Heart left ventricle (tissue), 16 donors: ENCODE measurements around the gene TRIM29. TPM values are rescaled to one million over a fixed set of nuclear protein-coding genes. Genes with fewer than 3 reads are reported as not detected.

ENCODE experiments used
- ATAC-seq, 4 donors: fragments of 200-7000 bp; cut with Tn5 transposase; one replicate each; pipeline ENCODE4 v1.9.1; 2020 to 2022; ENCODE audit warnings: moderate library complexity in 4 of 4, mild to moderate bottlenecking in 3 of 4, moderate number of reproducible peaks in 1 of 4
- DNase-seq, 5 donors: peaks; one replicate each; pipeline ENCODE4 v3.0.0-alpha.2; 2020
- H3K27ac ChIP-seq, 12 donors: fragments of 200-600 bp; sonication (generic) in 4 of 12; one replicate each; pipeline versions ENCODE4 v1.5.0 to v1.8.0; 2016 to 2022; ENCODE audit warnings: mild to moderate bottlenecking in 2 of 12
- H3K27me3 ChIP-seq, 9 donors: fragments of 200-600 bp; sonication (generic) in 2 of 9; one replicate each; pipeline versions ENCODE4 v1.5.1 to v1.8.0; 2016 to 2022; ENCODE audit warnings: mild to moderate bottlenecking in 3 of 9
- H3K36me3 ChIP-seq, 9 donors: fragments of 200-600 bp; sonication (generic) in 2 of 9; one replicate each; pipeline versions ENCODE4 v1.5.0 to v1.8.0; 2018 to 2022; ENCODE audit warnings: mild to moderate bottlenecking in 2 of 9
- H3K4me1 ChIP-seq, 12 donors: fragments of 200-600 bp; sonication (generic) in 4 of 12; one replicate each; pipeline versions ENCODE4 v1.5.0 to v1.8.0; 2016 to 2022; ENCODE audit warnings: mild to moderate bottlenecking in 3 of 12
- H3K4me3 ChIP-seq, 12 donors: fragments of 200-600 bp; sonication (generic) in 4 of 12; one replicate each; pipeline versions ENCODE4 v1.5.0 to v1.8.0; 2017 to 2022; ENCODE audit warnings: mild to moderate bottlenecking in 9 of 12, moderate library complexity in 4 of 12
- H3K9me3 ChIP-seq, 12 donors: fragments of 200-600 bp; sonication (generic) in 4 of 12; one replicate each; pipeline versions ENCODE4 v1.5.0 to v1.8.0; 2016 to 2022; ENCODE audit warnings: mild to moderate bottlenecking in 1 of 12
- CTCF ChIP-seq, 12 donors: fragments of 200-600 bp; sonication (generic) in 4 of 12; IDR thresholded peaks; one replicate each; pipeline versions ENCODE4 v1.5.0 to v1.8.0; 2018 to 2022; ENCODE audit warnings: antibody characterized with exemption in 12 of 12, mild to moderate bottlenecking in 5 of 12
- POLR2A ChIP-seq, 2 donors: fragments of 450-650 bp; IDR thresholded peaks; one replicate each; pipeline ENCODE4 v1.6.1; 2017; ENCODE audit warnings: antibody characterized with exemption in 2 of 2, mild to moderate bottlenecking in 2 of 2, moderate library complexity in 2 of 2
- whole genome bisulfite sequencing, 4 donors: extraction: QIAGEN DNeasy Blood & Tissue Kit in 2 of 4; methylation state at CpG; one replicate each; pipeline versions ENCODE4 v1.1.5 to v1.1.7; 2013 to 2018; 5-methylcytosine and 5-hydroxymethylcytosine counted together
- intact Hi-C, 10 donors: fragments of 100-400 bp; cut with DNase I; formaldehyde crosslinking; loops; one replicate each; pipeline versions ENCODE4 v1.11.1 to v1.14.2; 2022
- polyA plus RNA-seq, 2 donors: library from polyadenylated mRNA; stranded (reverse); fragments of 200-250 nt; gene quantifications; one replicate each; pipeline ENCODE4 v1.2.3, GENCODE V29; 2013
- total RNA-seq, 9 donors: library from RNA; depleted of rRNA in 2 of 9; stranded (reverse); fragments of >200 nt in 2 of 9; fragmentation: NEBNext Ultra II Directional in 3 of 9; extraction: Animal tissue kit (Norgen Biotek cat#: 25700) in 3 of 9; gene quantifications; one replicate each; pipeline versions ENCODE4 v1.1.0 to v1.2.4, GENCODE V29; 2016 to 2023
- donor health status: ischemic (EF 13 %, LVEDD 7.1; RV severe dilation, severe dysfunction).
- donor health status: healthy with polysubstance abuse.
- donor health status: DM: no; HTN: yes; CAD: no.
- donor health status: DM: no; HTN: no; CAD: no.
- donor health status: ischemic (EF 25% LVEDD 6.9; RV normal size, moderate dysfunction).
- donor health status: ischemic (EF 25% LVEDD 5.7; RV mildly dilated, moderate dysfunction).
- donor health status: healthy.
- donor health status: DM: yes; HTN: yes; CAD: no.
- donor health status: ischemic (EF 35%, LVEDD 5.7; RV mildly dilated, moderate dysfunction).
- donor health status: nonischemic (EF 11% LVEDD 7.7; RV severe dilation, severe dysfunction).
- donor health status: DM: yes; HTN: yes; CAD: no.
- donor health status: PGD.
- donor health status: ischemic (EF 29% LVEDD 5.4; RV normal size, mild dysfunction).
- donor health status: nonischemic (EF 23%, LVEDD 6.1; RV moderate dilation, normal function).

TRIM29 gene
- total and polyA plus RNA-seq, 11 donors = 0.14 to 6.4 (median 0.56) TPM; not detected in 8

- H3K4me3 ChIP-seq = no peak overlapping the region
- TF ChIP-seq CTCF (IDR thresholded peaks at IDR 0.05) (no peak), POLR2A (IDR thresholded peaks at IDR 0.05) (no peak)
- intact Hi-C loops = no loop called here
- no peaks in the 10 kb centered on the region for H3K9me3 ChIP-seq
- 63 to 69% (median 64%) methylated on average over 7 to 10 of the region's 10 CpGs for WGBS, 4 donors
- DNase-seq = peak in 1 of 5 donors; percentile 6
- no peak overlapping the region for H3K27ac ChIP-seq
- no peak for ATAC-seq
- H3K4me1 ChIP-seq = no peaks in the 10 kb centered on the region
- peaks cover 0 to 52% (median 0%) of the 10 kb centered on the region in 9 donors for H3K27me3 ChIP-seq
- H3K36me3 ChIP-seq = no peaks in the 10 kb centered on the region
Measured at GRCh38 chr11:120097721-120098385, 40.1 kb downstream of the TRIM29 start.

GRCh38 chr11:120096369-120097191 is 41.3 kb downstream of the TRIM29 start:
- no peak overlapping the region for H3K27ac ChIP-seq

GRCh38 chr11:120095516-120095915 is 42.4 kb downstream of the TRIM29 start:
- WGBS, 4 donors = 74 to 86% (median 84%) methylated on average over 3 of the region's 3 CpGs
- Histone ChIP-seq H3K9me3 (no peaks in the 10 kb centered on the region), H3K27me3 (peaks cover 0 to 31% (median 0%) of the 10 kb centered on the region in 9 donors), H3K4me3 (no peak overlapping the region), H3K27ac (no peak overlapping the region), H3K36me3 (no peaks in the 10 kb centered on the region), H3K4me1 (peaks cover 0 to 6% (median 0%) of the 10 kb centered on the region in 12 donors)
- intact Hi-C loops = no loop called here
- TF ChIP-seq CTCF (IDR thresholded peaks at IDR 0.05) (no peak), POLR2A (IDR thresholded peaks at IDR 0.05) (no peak)
- ATAC-seq = no peak
- peak in 1 of 5 donors; percentile 8 for DNase-seq

More at GRCh38 chr11:120096369-120097191, 41.3 kb downstream of the TRIM29 start:
- H3K4me1 ChIP-seq = peaks cover 0 to 2% (median 0%) of the 10 kb centered on the region in 12 donors
- H3K9me3 ChIP-seq = no peaks in the 10 kb centered on the region
- no peak for TF ChIP-seq CTCF (IDR thresholded peaks at IDR 0.05)
- no peaks in the 10 kb centered on the region for H3K36me3 ChIP-seq
- intact Hi-C loops = no loop called here
- ATAC-seq (no peak), DNase-seq (peak in 1 of 5 donors; percentile 5)
- peaks cover 0 to 42% (median 0%) of the 10 kb centered on the region in 9 donors for H3K27me3 ChIP-seq
- WGBS, 4 donors = 56 to 77% (median 65%) methylated on average over 14 to 15 of the region's 15 CpGs
- no peak overlapping the region for H3K4me3 ChIP-seq

GRCh38 chr11:120091701-120092100 is 46.2 kb downstream of the TRIM29 start:
- TF ChIP-seq POLR2A (IDR thresholded peaks at IDR 0.05) (no peak), CTCF (IDR thresholded peaks at IDR 0.05) (no peak)
- Histone ChIP-seq H3K36me3 (no peaks in the 10 kb centered on the region), H3K27ac (no peak overlapping the region), H3K4me3 (no peak overlapping the region), H3K27me3 (peaks cover 0 to 8% (median 0%) of the 10 kb centered on the region in 9 donors), H3K9me3 (no peaks in the 10 kb centered on the region), H3K4me1 (peaks cover 0 to 6% (median 0%) of the 10 kb centered on the region in 12 donors)
- intact Hi-C loops = no loop called here
- no peak for DNase-seq
- WGBS, 4 donors = 65 to 81% (median 68%) methylated on average over 5 of the region's 5 CpGs
- ATAC-seq = no peak
